SJCRH30 (cell line): ENCODE data around the gene COG5. TPM values are rescaled to one million over a fixed set of nuclear protein-coding genes. Genes with fewer than 3 reads are reported as not detected.
A peak's percentile ranks its signal among the peaks of the same experiment; 100 is the strongest.

ENCODE experiments used
- DNase-seq, 2 experiments: peaks; one replicate each; pipeline ENCODE4 v3.0.0-alpha.2; 2015 to 2020
- H3K27ac ChIP-seq: fragments of 250-450 bp; sonication (Bioruptor Pico); 2 replicates; pipeline ENCODE4 v1.5.1; 2020; ENCODE audit warnings: mild to moderate bottlenecking, moderate library complexity
- H3K27me3 ChIP-seq: fragments of 250-450 bp; sonication (Bioruptor Pico); 2 replicates; pipeline ENCODE4 v1.5.1; 2020; ENCODE audit warnings: mild to moderate bottlenecking, moderate library complexity
- H3K36me3 ChIP-seq: fragments of 250-450 bp; sonication (Bioruptor Pico); 2 replicates; pipeline ENCODE4 v1.5.1; 2020; ENCODE audit warnings: mild to moderate bottlenecking, moderate library complexity
- H3K4me1 ChIP-seq: fragments of 250-450 bp; sonication (Bioruptor Pico); 2 replicates; pipeline ENCODE4 v1.5.1; 2020; ENCODE audit warnings: mild to moderate bottlenecking, moderate library complexity
- H3K4me3 ChIP-seq: fragments of 250-450 bp; sonication (Bioruptor Pico); 2 replicates; pipeline ENCODE4 v1.5.1; 2020; ENCODE audit warnings: mild to moderate bottlenecking, moderate library complexity
- H3K9me3 ChIP-seq: fragments of 250-450 bp; sonication (Bioruptor Pico); replicated peaks from 2 replicates; pipeline ENCODE4 v1.5.1; 2020; ENCODE audit warnings: mild to moderate bottlenecking, moderate library complexity
- total RNA-seq: library from RNA; depleted of rRNA; stranded (reverse); fragments of >200 nt; shearing (Covaris generic); gene quantifications from 2 replicates; pipeline ENCODE4 v1.2.3, GENCODE V29; 2014

Gene COG5
- total RNA-seq, 1 experiment from 2014 or later = 41.1 TPM

DNA sequence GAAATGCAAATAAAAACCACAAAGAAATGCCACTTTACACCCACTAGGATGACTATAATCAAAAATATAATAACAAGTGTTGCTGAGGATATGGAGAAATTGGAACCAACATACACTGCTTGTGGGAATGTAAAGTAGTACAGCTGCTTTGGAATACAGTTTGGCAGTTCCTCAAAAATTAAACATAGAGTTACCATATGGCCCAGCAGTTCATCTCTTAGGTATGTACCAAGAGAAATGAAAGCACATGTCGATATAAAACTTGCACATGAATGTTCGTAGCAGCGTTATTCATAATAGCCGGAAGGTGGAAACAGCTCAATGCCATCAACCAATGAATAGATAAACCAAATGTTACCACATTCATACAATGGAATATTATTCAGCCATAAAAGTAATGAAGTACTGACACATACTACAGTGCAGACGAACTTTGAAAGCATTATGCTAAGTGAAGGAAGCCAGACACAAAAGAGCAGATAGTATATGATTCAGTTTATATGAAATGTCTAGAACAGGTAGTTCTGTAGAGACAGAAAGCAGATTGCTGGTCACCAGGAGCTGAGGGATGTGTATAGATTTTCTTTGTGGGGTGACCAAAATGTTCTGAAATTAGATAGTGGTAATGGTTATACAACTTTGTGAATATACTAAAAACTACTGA lies 28.8 kb upstream of the COG5 start:
- Histone ChIP-seq H3K4me1 (peaks cover 3% of the 10 kb centered on the region; the same call in 1 of the 2 replicates), H3K4me3 (no peak overlapping the region), H3K9me3 (no peaks in the 10 kb centered on the region), H3K27me3 (no peaks in the 10 kb centered on the region), H3K27ac (no peak overlapping the region), H3K36me3 (peaks cover 27% of the 10 kb centered on the region)
- DNase-seq = no peak

- no peak overlapping the region for H3K27ac ChIP-seq
- H3K4me1 ChIP-seq = peaks cover 3% of the 10 kb centered on the region; the same call in 1 of the 2 replicates
- peaks cover 30% of the 10 kb centered on the region for H3K36me3 ChIP-seq
- H3K27me3 ChIP-seq = no peaks in the 10 kb centered on the region
- no peak overlapping the region for H3K4me3 ChIP-seq
- DNase-seq = no peak
- H3K9me3 ChIP-seq = no peaks in the 10 kb centered on the region
Measured at GRCh38 chr7:107591421-107591820, 27.7 kb upstream of the COG5 start.

DNA sequence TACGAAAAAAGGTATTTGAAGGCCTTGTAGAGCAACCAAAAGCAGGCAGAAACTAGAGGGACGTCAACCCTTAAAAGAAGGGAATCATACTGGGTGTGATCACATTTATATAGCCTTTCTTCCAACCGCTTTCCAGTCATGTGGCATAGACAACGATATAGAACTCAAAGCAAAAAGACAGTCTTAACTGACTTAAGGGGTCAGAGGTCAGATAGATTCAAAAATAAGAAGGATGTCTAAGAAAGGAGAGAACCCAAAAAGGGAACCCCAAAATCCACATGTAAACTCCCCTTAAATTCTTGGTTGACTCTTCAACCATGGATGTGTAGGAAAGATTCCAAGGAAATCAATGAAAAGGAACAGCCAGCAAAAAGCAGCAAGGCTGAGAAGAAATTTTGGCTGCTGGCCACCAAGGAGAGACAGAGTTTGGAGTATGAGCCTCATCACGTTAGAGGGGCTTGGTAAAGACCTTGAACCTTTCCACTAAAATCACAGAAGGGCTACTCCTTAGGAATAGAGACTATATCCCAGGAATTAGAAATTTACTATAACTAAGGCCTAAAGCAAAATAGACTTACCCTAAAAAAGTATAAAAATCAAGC lies 24.9 kb upstream of the COG5 start:
- no peak for DNase-seq
- Histone ChIP-seq H3K4me3 (no peak overlapping the region), H3K4me1 (no peaks in the 10 kb centered on the region), H3K36me3 (peaks cover 11% of the 10 kb centered on the region), H3K27ac (no peak overlapping the region), H3K27me3 (no peaks in the 10 kb centered on the region), H3K9me3 (no peaks in the 10 kb centered on the region)

DNA sequence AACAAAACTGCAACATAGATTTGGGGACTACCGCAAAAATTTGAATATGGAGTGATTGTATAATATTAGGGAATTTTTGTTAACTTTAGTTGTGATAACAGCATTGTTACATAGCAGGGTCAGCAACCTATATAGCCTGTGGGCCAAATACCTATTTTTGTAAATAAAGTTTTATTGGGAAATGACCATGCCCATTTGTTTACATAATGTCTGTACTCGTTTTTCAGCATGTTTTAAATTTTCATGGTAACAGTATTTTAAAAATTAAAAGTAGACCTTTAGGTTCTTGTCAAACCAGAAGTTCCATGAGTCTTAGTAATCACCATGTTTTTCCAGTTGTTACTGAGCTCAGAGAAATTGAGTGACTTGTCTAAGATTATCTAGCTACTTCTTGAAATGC lies 21.0 kb upstream of the COG5 start:
- Histone ChIP-seq H3K27me3 (no peaks in the 10 kb centered on the region), H3K4me3 (no peak overlapping the region), H3K9me3 (no peaks in the 10 kb centered on the region), H3K36me3 (peaks cover 7% of the 10 kb centered on the region), H3K4me1 (0 out of 2 replicates have a peak, but pooled peaks cover 2% of the 10 kb centered on the region), H3K27ac (no peak overlapping the region)
- no peak for DNase-seq

GRCh38 chr7:107582875-107583274 lies 19.2 kb upstream of the COG5 start:
- no peak overlapping the region for H3K27ac ChIP-seq
- H3K4me1 ChIP-seq = 0 out of 2 replicates have a peak, but pooled peaks cover 2% of the 10 kb centered on the region
- H3K4me3 ChIP-seq = no peak overlapping the region
- no peak for DNase-seq
- no peaks in the 10 kb centered on the region for H3K27me3 ChIP-seq
- H3K9me3 ChIP-seq = no peaks in the 10 kb centered on the region
- H3K36me3 ChIP-seq = peaks cover 7% of the 10 kb centered on the region

DNA sequence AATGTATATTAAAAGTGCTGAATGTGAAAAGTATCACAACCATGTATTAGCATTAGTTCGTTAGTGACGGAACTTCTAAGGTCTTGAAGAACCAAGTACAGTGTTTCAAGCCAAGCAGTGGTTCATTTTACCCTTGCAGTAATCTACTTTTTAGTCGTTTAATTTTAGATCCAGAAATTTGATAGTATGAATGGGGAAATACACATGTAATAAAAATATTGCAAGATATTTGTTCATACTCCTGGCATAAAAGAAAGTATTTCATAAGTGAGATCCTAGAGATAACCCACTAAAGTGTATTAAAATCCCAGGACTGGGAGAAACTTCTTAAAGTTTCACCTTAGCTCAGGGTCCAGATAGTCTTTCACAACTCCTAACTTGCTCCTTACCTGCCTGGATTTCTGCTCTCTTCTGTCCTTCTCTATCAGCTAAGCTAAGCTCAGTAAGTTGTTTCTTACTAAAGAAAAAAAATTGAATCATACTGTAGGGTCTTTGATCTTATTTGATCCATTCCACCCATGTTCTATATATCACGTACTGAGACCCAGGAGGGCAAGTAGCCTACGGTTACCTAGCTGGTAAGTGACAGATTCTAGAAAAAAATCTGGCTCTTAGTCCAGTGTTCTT lies 17.8 kb upstream of the COG5 start:
- H3K27me3 ChIP-seq = no peaks in the 10 kb centered on the region
- DNase-seq = no peak
- 0 out of 2 replicates have a peak, but pooled peaks cover 2% of the 10 kb centered on the region for H3K4me1 ChIP-seq
- no peak overlapping the region for H3K27ac ChIP-seq
- H3K4me3 ChIP-seq = no peak overlapping the region
- H3K36me3 ChIP-seq = peaks cover 3% of the 10 kb centered on the region
- H3K9me3 ChIP-seq = no peaks in the 10 kb centered on the region

DNA sequence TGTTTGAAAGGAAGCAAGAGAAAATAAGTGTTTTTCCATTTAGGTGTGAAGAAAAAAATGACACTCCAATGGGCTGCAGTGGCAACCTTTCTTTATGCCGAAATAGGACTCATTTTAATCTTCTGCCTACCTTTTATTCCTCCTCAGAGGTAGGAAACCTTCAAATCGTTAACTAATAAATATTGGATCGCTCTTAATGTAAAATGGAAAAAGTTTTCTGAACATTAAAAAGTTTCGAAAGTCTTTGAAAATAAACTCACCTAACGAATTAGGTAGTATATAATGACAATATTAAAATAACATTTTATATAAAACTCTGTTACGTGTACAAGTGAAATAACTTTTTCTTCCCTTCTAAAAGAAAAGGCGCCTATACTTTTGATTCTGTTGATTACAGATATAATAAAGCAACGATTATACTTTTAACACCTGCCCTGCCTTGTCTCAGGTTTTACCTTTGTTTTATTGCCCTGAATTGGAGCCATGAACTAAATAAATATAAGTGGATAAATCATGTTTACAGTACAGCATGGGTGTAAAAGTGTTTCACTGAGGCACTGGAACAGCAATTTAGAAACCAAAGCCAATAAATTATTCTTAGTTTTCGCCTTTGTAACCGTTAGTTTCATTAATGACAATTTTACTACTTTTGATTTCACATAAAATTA lies 17.1 kb upstream of the COG5 start:
- Histone ChIP-seq H3K9me3 (no peaks in the 10 kb centered on the region), H3K27ac (peak overlapping the region; percentile 74), H3K4me1 (0 out of 2 replicates have a peak, but pooled peaks cover 2% of the 10 kb centered on the region), H3K27me3 (no peaks in the 10 kb centered on the region), H3K4me3 (peak overlapping the region; percentile 87), H3K36me3 (peaks cover 3% of the 10 kb centered on the region)
- DNase-seq = no peak

DNA sequence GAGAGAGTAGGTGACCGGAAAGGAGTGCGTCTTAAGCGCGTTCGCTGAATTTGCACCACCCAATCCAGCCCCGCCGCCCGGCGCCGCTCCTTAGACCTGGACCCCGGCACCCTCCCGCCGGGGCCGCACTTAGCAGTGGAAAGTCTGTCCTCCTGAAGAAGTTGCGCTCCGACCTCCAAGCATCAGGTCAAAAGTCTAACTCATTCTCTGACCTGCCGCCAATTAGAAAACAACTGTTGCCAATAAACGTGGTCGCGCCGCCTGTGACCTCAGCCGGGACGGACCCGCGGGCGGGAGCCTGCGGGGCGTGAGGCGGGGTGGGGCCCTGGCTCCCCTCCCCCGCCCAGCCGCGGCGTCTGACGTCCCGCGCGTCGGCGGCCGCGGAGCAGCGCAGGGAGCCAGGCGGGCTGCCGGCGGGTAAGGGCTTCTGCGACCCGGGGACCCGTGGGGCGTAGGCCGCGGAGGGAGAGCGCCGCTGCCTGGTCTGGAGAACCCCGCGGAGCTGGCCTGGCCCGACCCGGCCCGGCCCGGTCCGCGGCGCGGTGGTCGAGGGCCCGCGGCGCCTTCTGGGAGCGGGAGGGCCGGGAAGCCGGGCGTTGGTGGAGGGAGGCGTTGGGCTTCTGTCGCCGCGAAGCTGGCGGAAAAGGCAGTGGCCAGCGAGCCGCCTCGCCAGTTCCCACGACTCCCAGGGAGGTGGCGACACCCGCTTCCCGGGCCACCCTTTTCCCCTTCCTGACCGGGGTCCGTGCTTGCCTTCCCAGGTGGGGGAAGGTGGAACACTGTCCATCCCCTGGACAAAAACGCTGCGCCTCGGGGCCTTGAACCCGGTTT lies 16.4 kb upstream of the COG5 start, which contains the start of gene BCAP29:
TSS of gene BCAP29 (plus strand) at position 362 of the 831 bp plus-strand sequence. CDS start 527 bp downstream, outside the sequence.
- Histone ChIP-seq H3K36me3 (peaks cover under 1% of the 10 kb centered on the region; the same call in 1 of the 2 replicates), H3K27me3 (no peaks in the 10 kb centered on the region), H3K4me1 (0 out of 2 replicates have a peak, but pooled peaks cover 2% of the 10 kb centered on the region), H3K9me3 (no peaks in the 10 kb centered on the region), H3K4me3 (peak within 1 kb of the TSS; percentile 87), H3K27ac (peak within 1 kb of the TSS; percentile 74)
- DNase-seq = peak; percentile 82 to 85

DNA sequence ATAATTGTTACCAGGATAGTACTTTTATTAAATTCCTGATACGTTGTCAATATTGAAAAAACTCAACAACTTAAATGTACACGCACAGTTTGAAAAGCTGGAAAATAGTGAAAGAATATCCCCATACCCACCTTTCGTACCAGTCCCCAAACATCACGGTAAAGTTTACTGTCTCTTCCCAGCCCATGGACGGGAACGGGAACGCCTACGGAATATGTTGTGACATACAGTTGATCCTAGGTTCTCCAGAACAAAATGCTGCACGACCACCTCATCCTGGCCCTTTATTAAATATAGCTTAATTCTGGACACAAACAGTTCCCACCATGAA lies 15.8 kb upstream of the COG5 start:
- no peaks in the 10 kb centered on the region for H3K27me3 ChIP-seq
- DNase-seq = no peak
- H3K4me3 ChIP-seq = peak overlapping the region; percentile 87
- 0 out of 2 replicates have a peak, but pooled peaks cover 2% of the 10 kb centered on the region for H3K4me1 ChIP-seq
- H3K9me3 ChIP-seq = no peaks in the 10 kb centered on the region
- no peaks in the 10 kb centered on the region; the same call in 1 of the 2 replicates for H3K36me3 ChIP-seq
- peak overlapping the region; percentile 74 for H3K27ac ChIP-seq

GRCh38 chr7:107573537-107573936 lies 9.8 kb upstream of the COG5 start:
- H3K27ac ChIP-seq = no peak overlapping the region
- no peaks in the 10 kb centered on the region for H3K4me1 ChIP-seq
- H3K4me3 ChIP-seq = no peak overlapping the region
- DNase-seq = no peak
- no peaks in the 10 kb centered on the region for H3K9me3 ChIP-seq
- no peaks in the 10 kb centered on the region for H3K36me3 ChIP-seq
- H3K27me3 ChIP-seq = no peaks in the 10 kb centered on the region

- Histone ChIP-seq H3K27ac (no peak overlapping the region), H3K27me3 (no peaks in the 10 kb centered on the region), H3K4me3 (no peak overlapping the region), H3K9me3 (no peaks in the 10 kb centered on the region), H3K4me1 (no peaks in the 10 kb centered on the region), H3K36me3 (no peaks in the 10 kb centered on the region; the same call in 1 of the 2 replicates)
- DNase-seq = no peak
Measured at GRCh38 chr7:107570298-107570697, 6.6 kb upstream of the COG5 start.

GRCh38 chr7:107564553-107565298 lies 1.0 kb upstream of the COG5 start:
- H3K4me1 ChIP-seq = peaks cover 7% of the 10 kb centered on the region
- H3K9me3 ChIP-seq = no peaks in the 10 kb centered on the region
- H3K27ac ChIP-seq = peak overlapping the region; percentile 75; the same call in 1 of the 2 replicates
- no peaks in the 10 kb centered on the region; the same call in 1 of the 2 replicates for H3K36me3 ChIP-seq
- H3K4me3 ChIP-seq = peak overlapping the region; percentile 88
- no peaks in the 10 kb centered on the region for H3K27me3 ChIP-seq
- DNase-seq = no peak

DNA sequence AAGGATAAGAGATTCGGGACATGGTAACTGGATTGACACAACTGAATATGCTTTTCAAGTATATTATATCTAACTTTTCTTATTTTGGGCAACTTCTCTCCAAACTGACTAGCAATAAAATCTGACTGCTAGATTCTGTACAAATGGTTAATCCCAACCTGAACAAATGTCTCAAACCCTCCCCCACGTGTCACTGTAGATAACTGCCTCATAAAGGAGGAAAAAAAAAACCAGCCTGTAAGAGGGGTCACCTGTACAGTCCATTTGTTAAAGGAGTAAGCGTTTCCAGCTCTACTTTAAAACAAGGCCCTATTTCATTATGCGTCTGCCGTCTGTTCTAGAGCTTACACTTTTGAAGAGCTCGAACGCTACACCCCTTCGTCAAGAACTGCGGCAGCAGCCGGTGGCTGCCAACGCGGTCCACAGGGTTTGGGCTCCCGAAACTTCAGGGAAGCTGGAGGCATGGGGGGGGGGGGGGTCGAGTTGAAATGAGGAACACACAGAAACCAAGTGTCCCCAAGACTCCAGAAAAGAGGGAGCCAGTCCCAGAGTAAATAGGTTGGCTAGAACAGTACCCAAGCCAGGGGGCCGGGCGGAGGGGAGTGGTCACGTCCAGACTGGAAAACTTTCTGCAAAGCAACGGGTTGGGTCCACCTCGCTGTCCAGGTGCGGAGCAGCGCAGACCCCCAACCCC lies 492 bp downstream of the COG5 start:
- peaks cover 11% of the 10 kb centered on the region for H3K4me1 ChIP-seq
- DNase-seq = no peak
- H3K9me3 ChIP-seq = no peaks in the 10 kb centered on the region
- peak overlapping the region; percentile 88 for H3K4me3 ChIP-seq
- peak overlapping the region; percentile 75 for H3K27ac ChIP-seq
- H3K27me3 ChIP-seq = no peaks in the 10 kb centered on the region
- H3K36me3 ChIP-seq = no peaks in the 10 kb centered on the region; the same call in 1 of the 2 replicates
